GM21737 (cell line): ENCODE data around the gene TUFM.
"Not testable (repeated sequence)": the region's sequence is repeated elsewhere in the genome, so short reads cannot be mapped to it uniquely, and the experiment has no call there.

Source experiments
- ATAC-seq: cut with Tn5 transposase; IDR thresholded peaks from one replicate; pipeline ENCODE4 v1.9.1; 2021; ENCODE audit warnings: mild to moderate bottlenecking, moderate library complexity; ENCODE audit not compliant: unreplicated experiment

Gene TUFM

DNA sequence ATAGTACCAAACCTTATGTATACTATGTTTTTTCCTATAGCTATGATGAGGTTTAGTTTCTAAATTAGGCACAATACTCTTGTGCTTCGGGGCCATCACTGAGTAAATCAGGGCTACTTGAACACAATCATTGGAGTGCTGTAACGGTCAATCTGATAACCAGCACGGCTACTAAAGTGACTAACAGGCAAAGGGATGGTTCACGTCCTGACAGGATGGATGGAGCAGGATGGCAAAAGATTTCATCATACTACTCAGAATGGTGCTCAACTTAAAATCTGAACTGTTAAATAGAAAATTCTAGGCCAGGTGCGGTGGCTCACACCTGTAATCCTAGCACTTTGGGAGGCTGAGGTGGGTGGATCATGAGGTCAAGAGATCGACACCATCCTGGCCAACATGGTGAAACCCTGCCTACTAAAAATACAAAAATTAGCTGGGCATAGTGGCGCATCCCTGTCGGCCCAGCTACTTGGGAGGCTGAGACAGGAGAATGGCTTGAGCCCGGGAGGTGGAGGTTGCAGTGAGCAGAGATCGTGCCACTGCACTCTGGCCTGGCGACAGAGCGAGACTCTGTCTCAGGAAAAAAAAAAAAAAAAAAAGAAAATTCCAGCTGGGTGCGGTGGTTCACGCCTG is 7.0 kb downstream of the TUFM start:
- ATAC-seq, result no peak

GRCh38 chr16:28838558-28838918 is 7.6 kb downstream of the TUFM start:
- no peak for ATAC-seq

- ATAC-seq, result no peak
These were observed 8.2 kb downstream of the TUFM start for GRCh38 chr16:28837672-28838557.

DNA sequence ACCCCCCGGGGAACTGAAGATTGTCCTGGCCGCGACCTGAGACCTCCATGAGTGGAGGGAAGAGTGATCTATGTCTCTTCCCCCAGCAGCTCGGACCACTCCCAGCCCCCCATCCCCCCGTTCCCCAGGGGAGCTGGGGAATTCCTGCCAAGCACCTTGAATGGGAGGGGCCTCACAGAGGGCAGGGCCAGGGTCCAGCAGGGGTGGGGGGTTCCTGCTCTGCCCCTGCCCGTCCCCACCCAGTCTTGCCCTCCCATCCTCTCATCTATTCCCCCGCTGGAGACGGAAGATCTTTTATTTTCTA is 9.4 kb downstream of the TUFM start:
- ATAC-seq, result no peak

DNA sequence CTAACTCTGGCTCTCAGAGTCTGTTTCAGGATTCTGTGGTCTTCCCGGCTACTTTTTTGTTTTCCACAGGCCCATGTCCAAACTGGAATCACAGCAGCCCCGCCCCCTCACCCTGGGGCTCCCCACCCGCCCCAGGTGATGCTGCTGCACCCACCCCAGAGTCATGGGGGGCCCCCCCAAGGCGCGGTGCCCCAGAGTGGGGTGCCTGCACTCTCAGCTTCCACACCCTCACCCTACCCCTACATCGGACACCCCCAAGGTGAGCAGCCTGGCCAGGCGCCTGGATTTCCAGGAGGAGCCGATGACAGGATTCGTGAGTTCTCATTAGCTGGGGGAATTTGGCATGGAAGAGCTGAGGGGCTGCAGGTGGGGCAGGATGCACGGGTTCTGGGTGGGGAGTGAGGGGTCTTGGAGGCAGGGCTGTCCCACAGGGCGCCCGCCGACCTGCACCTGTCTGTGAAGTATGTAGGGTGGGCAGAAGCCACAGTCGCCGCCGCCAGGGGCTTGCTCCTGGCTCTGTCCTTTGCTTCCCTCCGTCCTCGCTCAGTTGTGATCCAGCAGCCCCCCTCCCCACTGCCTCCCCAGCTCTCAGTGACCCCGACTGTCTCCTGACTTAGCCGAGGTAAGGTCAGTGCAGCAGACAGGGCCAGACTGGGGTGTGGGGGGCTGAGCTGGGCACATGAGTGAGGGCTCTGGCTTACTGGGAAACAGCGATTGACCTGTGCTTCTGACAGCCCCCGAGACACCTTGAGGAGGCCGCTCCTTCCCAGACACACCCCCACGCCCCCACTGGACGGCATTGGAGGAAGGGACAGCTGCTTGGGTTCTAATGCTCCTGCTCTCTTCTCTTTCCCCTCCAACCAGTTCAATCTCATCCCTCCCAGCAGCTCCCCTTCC is 10.0 kb downstream of the TUFM start:
- no peak for ATAC-seq

- no peak for ATAC-seq
These were observed 11.0 kb downstream of the TUFM start for GRCh38 chr16:28834873-28835863.

GRCh38 chr16:28834349-28834748 is 11.8 kb downstream of the TUFM start:
- no peak for ATAC-seq

- ATAC-seq, result no peak
These were observed 15.6 kb downstream of the TUFM start for GRCh38 chr16:28830531-28830930.

DNA sequence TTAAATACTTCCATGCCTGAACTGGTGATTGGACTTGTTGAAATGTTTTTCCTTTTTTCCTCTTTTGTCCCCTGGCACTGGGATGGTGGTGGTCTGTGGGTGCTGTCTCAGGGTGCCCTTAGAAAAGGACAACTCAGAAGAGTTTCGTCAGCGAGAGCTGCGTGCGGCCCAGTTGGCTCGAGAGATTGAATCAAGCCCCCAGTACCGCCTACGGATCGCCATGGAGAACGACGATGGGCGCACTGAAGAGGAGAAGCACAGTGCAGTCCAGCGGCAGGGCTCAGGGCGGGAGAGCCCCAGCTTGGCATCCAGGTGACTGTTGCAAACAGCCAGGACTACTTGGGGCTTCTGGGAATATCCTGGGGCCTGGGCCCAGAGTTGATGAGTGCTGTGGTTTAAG is 16.4 kb downstream of the TUFM start:
- no peak for ATAC-seq

DNA sequence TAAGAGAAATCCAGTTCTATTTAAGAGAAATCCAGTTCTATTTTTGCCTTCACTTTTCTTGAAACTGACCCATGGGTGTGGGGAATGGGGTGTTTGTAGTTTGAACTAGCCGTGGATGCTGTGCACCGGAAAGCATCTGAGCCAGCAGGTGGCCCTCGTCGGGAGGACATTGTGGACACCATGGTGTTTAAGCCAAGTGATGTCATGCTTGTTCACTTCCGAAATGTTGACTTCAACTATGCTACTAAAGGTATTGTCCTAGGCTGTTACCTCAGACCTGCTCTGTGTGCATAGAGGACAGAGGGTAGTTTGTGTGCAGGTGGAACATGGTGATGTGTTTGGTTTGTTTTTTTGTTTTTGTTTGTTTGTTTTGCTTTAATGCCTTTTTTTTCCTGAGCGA is 20.0 kb downstream of the TUFM start:
- no peak for ATAC-seq

GRCh38 chr16:28824717-28824973 is 21.5 kb downstream of the TUFM start:
- ATAC-seq, result no peak

DNA sequence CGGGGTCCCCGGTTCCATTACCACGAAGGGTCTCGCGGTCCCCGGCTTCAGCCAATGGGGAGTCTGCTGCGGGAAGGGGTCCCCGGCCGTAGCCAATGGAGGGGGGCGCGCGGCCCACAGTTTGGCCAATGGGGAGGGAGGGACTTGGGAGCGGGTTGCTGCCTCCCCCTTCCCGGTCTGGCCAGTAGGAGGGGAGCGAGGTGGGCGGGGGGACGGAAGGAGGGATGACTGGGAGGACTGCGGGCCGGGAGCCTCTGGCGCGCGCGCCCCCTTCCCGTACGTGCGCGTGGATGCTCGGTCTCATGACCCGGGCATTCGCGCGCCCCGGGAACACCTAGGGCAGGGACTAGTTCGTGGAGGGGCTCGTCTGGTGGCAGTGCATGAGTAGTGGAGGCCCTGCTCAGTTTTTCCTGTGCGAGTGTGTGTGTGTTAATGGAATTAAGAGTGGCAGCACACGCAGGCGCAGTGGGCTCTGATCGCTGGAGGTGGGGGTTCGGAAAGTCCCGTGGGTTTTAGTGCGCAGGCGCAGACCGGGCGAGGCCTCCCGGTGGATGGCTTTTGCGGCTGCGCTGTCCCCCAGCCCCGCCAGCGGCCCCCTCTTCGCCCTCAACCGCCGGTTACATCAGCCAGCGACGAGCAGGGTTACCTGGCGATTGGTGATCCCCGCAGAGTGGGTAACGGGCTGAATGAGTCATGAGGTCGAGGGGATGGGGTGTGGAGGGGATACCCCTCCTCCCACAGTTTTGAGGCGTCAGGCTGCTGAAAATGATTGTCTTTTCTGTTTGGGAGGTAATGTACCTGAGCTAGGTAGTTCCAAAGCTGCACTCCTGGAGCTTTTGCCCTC is 22.1 kb downstream of the TUFM start:
- ATAC-seq, result peak; percentile 62

GRCh38 chr16:28823291-28823872 is 22.8 kb downstream of the TUFM start:
- no peak for ATAC-seq

DNA sequence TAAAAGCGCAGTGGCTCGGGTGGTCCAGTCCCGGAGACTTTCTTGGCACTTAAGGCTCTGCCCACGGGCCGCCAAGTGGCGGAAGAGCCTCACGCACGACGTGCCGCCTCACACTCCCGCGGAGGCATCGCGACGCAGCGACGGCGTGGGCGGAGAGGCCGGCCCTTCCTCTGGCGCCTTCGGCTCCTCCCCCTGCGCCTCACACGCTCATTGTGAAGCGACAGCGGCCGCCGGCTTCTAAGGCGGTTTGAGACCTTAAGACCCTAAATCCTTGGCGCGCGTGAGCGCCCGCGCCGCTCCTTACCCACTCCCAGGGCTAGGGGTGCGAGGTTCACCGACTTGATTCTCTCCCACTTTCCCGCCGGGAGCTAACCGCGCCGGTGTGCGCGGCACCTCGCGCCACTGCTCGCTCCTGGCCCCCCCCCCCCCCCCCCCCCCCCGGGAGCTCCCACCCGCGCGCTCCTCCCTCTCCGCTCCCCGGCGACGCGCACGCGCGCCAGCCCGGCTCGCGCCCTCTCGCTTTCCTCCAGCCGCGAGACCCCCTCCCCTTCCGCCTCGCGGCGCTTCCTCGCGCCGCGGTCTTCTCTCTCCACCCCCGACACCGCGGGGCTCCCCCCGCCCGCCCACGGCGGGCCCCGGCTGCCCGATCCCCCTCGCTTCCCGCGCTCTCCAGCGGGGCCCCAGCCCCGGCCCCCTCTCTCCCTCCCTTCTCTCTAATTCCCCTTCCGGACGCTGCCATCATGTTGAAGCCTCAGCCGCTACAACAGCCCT is 23.4 kb downstream of the TUFM start, which contains the start of gene ATXN2L:
ATXN2L (plus strand) TSS at position 480 of the 771 bp plus-strand sequence; CDS start at position 741, 261 bp downstream.
- ATAC-seq, result peak; percentile 45

- no peak for ATAC-seq
These were observed 24.2 kb downstream of the TUFM start for GRCh38 chr16:28821874-28822519.

GRCh38 chr16:28820546-28820945 is 25.6 kb downstream of the TUFM start:
- not testable (repeated sequence) for ATAC-seq

DNA sequence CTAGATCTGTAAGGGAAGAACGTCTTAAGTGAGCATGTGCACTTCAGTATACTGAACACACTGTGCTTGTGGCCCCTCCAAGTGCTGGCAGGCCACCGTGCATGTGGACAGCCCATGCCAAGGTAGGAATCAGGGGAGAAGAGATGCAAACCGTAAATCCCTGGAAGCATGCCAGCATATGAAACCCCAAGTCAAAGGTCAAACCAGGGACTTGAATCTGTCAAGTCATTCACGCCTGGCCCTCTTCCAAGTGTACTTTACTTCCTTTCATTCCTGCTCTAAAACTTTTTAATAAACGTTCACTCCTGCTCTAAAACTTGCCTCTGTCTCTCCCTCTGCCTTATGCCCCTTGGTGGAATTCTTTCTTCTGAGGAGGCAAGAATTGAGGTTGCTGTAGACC is 26.1 kb downstream of the TUFM start:
- ATAC-seq, result no peak
